HEK293 (cell line): ENCODE results near the gene ALOX12.

Experiments used
- CTCF ChIA-PET: fragments of 350-600 bp; formaldehyde crosslinking; extraction: SDS; loops from one replicate; lab custom pipeline; 2021; ENCODE audit warnings: antibody characterized with exemption; lab: Yijun Ruan, JAX
- POLR2A ChIA-PET: fragments of 300-600 bp; formaldehyde crosslinking; extraction: SDS; loops from one replicate; lab custom pipeline; 2020; ENCODE audit warnings: antibody characterized with exemption, inconsistent platforms; lab: Yijun Ruan, JAX
- H3K27ac ChIP-seq: fragments of 200-500 bp; sonication (Bioruptor generic); 2 replicates; pipeline ENCODE4 v1.5.1; 2014; ENCODE audit warnings: low read depth, low read length, control low read depth, inconsistent platforms; ENCODE audit errors: extremely low read depth
- H3K36me3 ChIP-seq, 2 experiments: fragments of 200-500 bp in 1 of 2; sonication (Bioruptor generic) in 1 of 2; 1 replicate in 1 of 2; 2 replicates in 1 of 2; pipeline ENCODE4 v1.5.1; 2014 to 2017; ENCODE audit warnings: inconsistent platforms in 2 of 2, low read length in 2 of 2; ENCODE audit not compliant: control insufficient read depth in 2 of 2, insufficient read depth in 1 of 2
- H3K4me1 ChIP-seq: fragments of 200-500 bp; sonication (Bioruptor generic); 2 replicates; pipeline ENCODE4 v1.5.1; 2014; ENCODE audit warnings: mild to moderate bottlenecking, low read length, inconsistent platforms; ENCODE audit not compliant: control insufficient read depth, insufficient read depth
- H3K4me3 ChIP-seq: 2 replicates; pipeline ENCODE4 v1.5.1; 2011; ENCODE audit warnings: low read depth, mild to moderate bottlenecking, control low read depth, low read length, moderate library complexity
- H3K9me3 ChIP-seq: fragments of 200-500 bp; sonication (Bioruptor generic); 2 replicates; pipeline ENCODE4 v1.5.1; 2014; ENCODE audit warnings: low read depth, low read length, inconsistent platforms; ENCODE audit not compliant: control insufficient read depth, insufficient read depth
- EGR2 ChIP-seq: fragments of 450-650 bp; formaldehyde crosslinking; IDR thresholded peaks from 2 replicates; pipeline ENCODE4 v1.5.1; 2016; ENCODE audit warnings: low read depth, missing biosample characterization, missing genetic modification characterization
- GLIS1 ChIP-seq: fragments of 450-650 bp; formaldehyde crosslinking; IDR thresholded peaks from 2 replicates; pipeline ENCODE4 v1.5.1; 2016; ENCODE audit warnings: missing biosample characterization, missing genetic modification characterization
- KLF10 ChIP-seq: fragments of 450-650 bp; IDR thresholded peaks from 2 replicates; pipeline ENCODE4 v1.5.1; 2018; ENCODE audit warnings: missing biosample characterization, mild to moderate bottlenecking, missing genetic modification characterization
- KLF9 ChIP-seq: fragments of 450-650 bp; formaldehyde crosslinking; IDR thresholded peaks from 2 replicates; pipeline ENCODE4 v1.5.1; 2016; ENCODE audit warnings: missing biosample characterization, missing genetic modification characterization, low read depth
- PATZ1 ChIP-seq: fragments of 450-650 bp; formaldehyde crosslinking; IDR thresholded peaks from 2 replicates; pipeline ENCODE4 v1.5.1; 2016; ENCODE audit warnings: missing biosample characterization, missing genetic modification characterization
- PRDM4 ChIP-seq: fragments of 450-650 bp; formaldehyde crosslinking; IDR thresholded peaks from 2 replicates; pipeline ENCODE4 v1.5.1; 2017; ENCODE audit warnings: missing biosample characterization, missing genetic modification characterization
- SP2 ChIP-seq: fragments of 450-650 bp; formaldehyde crosslinking; IDR thresholded peaks from 2 replicates; pipeline ENCODE4 v1.5.1; 2016; ENCODE audit warnings: missing biosample characterization, missing genetic modification characterization
- WT1 ChIP-seq: fragments of 450-650 bp; formaldehyde crosslinking; IDR thresholded peaks from 2 replicates; pipeline ENCODE4 v1.5.1; 2016; ENCODE audit warnings: missing biosample characterization, missing genetic modification characterization
- YY2 ChIP-seq: fragments of 450-650 bp; formaldehyde crosslinking; IDR thresholded peaks from 2 replicates; pipeline ENCODE4 v1.5.1; 2016; ENCODE audit warnings: missing biosample characterization, missing genetic modification characterization
- ZBTB8A ChIP-seq: fragments of 450-650 bp; formaldehyde crosslinking; IDR thresholded peaks from 2 replicates; pipeline ENCODE4 v1.5.1; 2016; ENCODE audit warnings: missing biosample characterization, missing genetic modification characterization
- ZNF148 ChIP-seq: fragments of 450-650 bp; formaldehyde crosslinking; IDR thresholded peaks from 2 replicates; pipeline ENCODE4 v1.5.0; 2017; ENCODE audit warnings: missing biosample characterization, missing genetic modification characterization, borderline replicate concordance
- ZNF362 ChIP-seq: fragments of 450-650 bp; formaldehyde crosslinking; IDR thresholded peaks from 2 replicates; pipeline ENCODE4 v1.5.1; 2016; ENCODE audit warnings: missing biosample characterization, missing genetic modification characterization
- ZNF404 ChIP-seq: fragments of 450-650 bp; formaldehyde crosslinking; IDR thresholded peaks from 2 replicates; pipeline ENCODE4 v1.5.1; 2017; ENCODE audit warnings: missing biosample characterization, missing genetic modification characterization
- ZNF560 ChIP-seq: fragments of 450-650 bp; formaldehyde crosslinking; IDR thresholded peaks from 2 replicates; pipeline ENCODE4 v1.5.1; 2017; ENCODE audit warnings: missing biosample characterization, missing genetic modification characterization, borderline replicate concordance
- ZNF596 ChIP-seq: fragments of 450-650 bp; IDR thresholded peaks from 2 replicates; pipeline ENCODE4 v1.5.0; 2018; ENCODE audit warnings: missing biosample characterization, mild to moderate bottlenecking, missing genetic modification characterization, moderate library complexity
- ZNF76 ChIP-seq: fragments of 450-650 bp; formaldehyde crosslinking; IDR thresholded peaks from 2 replicates; pipeline ENCODE4; 2016; ENCODE audit warnings: low read depth, missing biosample characterization, missing genetic modification characterization, borderline replicate concordance
- ZSCAN18 ChIP-seq: fragments of 450-650 bp; formaldehyde crosslinking; IDR thresholded peaks from 2 replicates; pipeline ENCODE4 v1.5.1; 2016; ENCODE audit warnings: missing biosample characterization, missing genetic modification characterization

ALOX12 gene

GRCh38 chr17:7042501-7043181 lies 46.8 kb downstream of the ALOX12 start:
- Histone ChIP-seq H3K27ac (no peak overlapping the region), H3K9me3 (no peaks in the 10 kb centered on the region), H3K4me1 (peaks cover 6% of the 10 kb centered on the region; the same call in 1 of the 2 replicates), H3K4me3 (no peak overlapping the region), H3K36me3 (peaks cover 0 to 4% of the 10 kb centered on the region in 2 experiments; a peak in 1 of 3 replicates)
- CTCF ChIA-PET, result interaction anchor here (1.1 to 12.8 kb wide), 2 partner anchors 94 to 98 kb away, joined by 3 to 388 read pairs; no protein-coding TSS in a partner anchor
- TF ChIP-seq ZBTB8A (tag by site-specific recombination), result peak; percentile 76; the same call in 1 of the 2 replicates
- no peak for TF ChIP-seq ZNF148 (tag by site-specific recombination)
- TF ChIP-seq SP2 (tag by site-specific recombination), result peak; percentile 29; the same call in 1 of the 2 replicates
- TF ChIP-seq KLF10 (tag by site-specific recombination), result 0 out of 2 replicates have a peak, but pooled peaks have one; percentile 25
- no peak for TF ChIP-seq ZNF404 (tag by site-specific recombination)
- TF ChIP-seq KLF9 (tag by site-specific recombination), result peak; percentile 51; the same call in 1 of the 2 replicates
- POLR2A ChIA-PET, result no interaction called here

- ChIA-PET POLR2A (interaction anchor here (0.7 kb wide), 1 partner anchor 8 kb away, joined by 3 read pairs; no protein-coding TSS in a partner anchor), CTCF (interaction anchor here (1.1 to 12.8 kb wide), 2 partner anchors 97 to 253 kb away, joined by 3 to 388 read pairs; no protein-coding TSS in a partner anchor)
- Histone ChIP-seq H3K9me3 (no peaks in the 10 kb centered on the region), H3K4me1 (peaks cover 6% of the 10 kb centered on the region; the same call in 1 of the 2 replicates), H3K4me3 (no peak overlapping the region), H3K27ac (no peak overlapping the region), H3K36me3 (peaks cover 0 to 4% of the 10 kb centered on the region in 2 experiments; a peak in 1 of 3 replicates)
- TF ChIP-seq YY2 (tag by site-specific recombination) (no peak), ZSCAN18 (tag by site-specific recombination) (no peak)
These were observed 47.3 kb downstream of the ALOX12 start for GRCh38 chr17:7043182-7043496.

- Histone ChIP-seq H3K27ac (peak within 1 kb of the TSS; percentile 16; the same call in 1 of the 2 replicates), H3K36me3 (peaks cover 0 to 4% of the 10 kb centered on the region in 2 experiments; a peak in 1 of 3 replicates), H3K4me1 (peaks cover 6% of the 10 kb centered on the region; the same call in 1 of the 2 replicates), H3K4me3 (no peak within 1 kb of the TSS), H3K9me3 (no peaks in the 10 kb centered on the region)
- ChIA-PET POLR2A (interaction anchor here (0.7 kb wide), 2 partner anchors 8 to 313 kb away, joined by 3 to 4 read pairs; no protein-coding TSS in a partner anchor), CTCF (interaction anchor here (0.7 to 12.8 kb wide), 5 partner anchors 97 to 381 kb away, joined by 3 to 388 read pairs (median 15); no protein-coding TSS in a partner anchor)
- TF ChIP-seq GLIS1 (tag by site-specific recombination) (peak; percentile 92), WT1 (peak; percentile 56), ZNF362 (tag by site-specific recombination) (no peak), ZNF596 (tag by site-specific recombination) (peak; percentile 72), PRDM4 (tag by site-specific recombination) (peak; percentile 85), PATZ1 (tag by site-specific recombination) (peak; percentile 71), ZNF560 (no peak), EGR2 (tag by site-specific recombination) (peak; percentile 89), ZBTB8A (tag by site-specific recombination) (peak; percentile 94), ZNF76 (tag by site-specific recombination) (peak; percentile 41; the same call in 1 of the 2 replicates)
These were observed 47.8 kb downstream of the ALOX12 start, which contains the start of gene SLC16A11 for GRCh38 chr17:7043497-7044198. TSS of gene SLC16A11 (minus strand) at chr17:7044092. CDS start at chr17:7043513, 579 bp downstream.
